GM10248 (cell line): ENCODE data around the gene FBLN2.

ENCODE experiments used
- CTCF ChIA-PET: fragments of 300-600 bp; sonication (Branson Sonifier 250); formaldehyde crosslinking; extraction: SDS; loops from one replicate; lab custom pipeline; 2021; ENCODE audit warnings: antibody characterized with exemption; lab: Yijun Ruan, JAX
- POLR2A ChIA-PET: fragments of 350-650 bp; sonication (Branson Sonifier 250); formaldehyde crosslinking; extraction: SDS; loops from one replicate; lab custom pipeline; 2020; ENCODE audit warnings: antibody characterized with exemption; lab: Yijun Ruan, JAX
- DNase-seq: peaks from one replicate; pipeline ENCODE4 v3.0.0; 2012; ENCODE audit errors: extremely low spot score
- CTCF ChIP-seq: IDR thresholded peaks from 2 replicates; pipeline ENCODE4 v1.5.1; 2012; ENCODE audit warnings: mild to moderate bottlenecking, low read depth; ENCODE audit errors: extremely low read depth, missing control alignments, control extremely low read depth

FBLN2 gene

GRCh38 chr3:13577181-13578121 is 28.5 kb downstream of the FBLN2 start:
- POLR2A ChIA-PET: no interaction called here
- no peak for TF ChIP-seq CTCF
- no peak for DNase-seq
- CTCF ChIA-PET: no interaction called here

- ChIA-PET POLR2A (no interaction called here), CTCF (no interaction called here)
- DNase-seq: no peak
- no peak for TF ChIP-seq CTCF
Observed at GRCh38 chr3:13578251-13578650, 29.3 kb downstream of the FBLN2 start.

- DNase-seq: no peak
- TF ChIP-seq CTCF: no peak
- ChIA-PET POLR2A (no interaction called here), CTCF (no interaction called here)
Observed at GRCh38 chr3:13579063-13579462, 30.1 kb downstream of the FBLN2 start.

GRCh38 chr3:13580256-13581023 is 31.5 kb downstream of the FBLN2 start:
- CTCF ChIA-PET: interaction anchor here (0.8 to 1.1 kb wide), 3 partner anchors 12 to 26 kb away, joined by 3 to 4 read pairs (median 3); no protein-coding TSS in a partner anchor
- DNase-seq: no peak
- no peak for TF ChIP-seq CTCF
- POLR2A ChIA-PET: no interaction called here

GRCh38 chr3:13581485-13582365 is 32.8 kb downstream of the FBLN2 start:
- no peak for DNase-seq
- ChIA-PET POLR2A (no interaction called here), CTCF (interaction anchor here (0.8 kb wide), 1 partner anchor 11 kb away, joined by 3 read pairs; no protein-coding TSS in a partner anchor)
- no peak for TF ChIP-seq CTCF
